Endodermal cell (in vitro differentiated cells): ENCODE measurements around the gene IQSEC3. TPM values are rescaled to one million over a fixed set of nuclear protein-coding genes. Genes with fewer than 3 reads are reported as not detected.

ENCODE experiments used
- DNase-seq: peaks from one replicate; pipeline ENCODE4 v3.0.0-alpha.2; 2017
- H3K27ac ChIP-seq: 2 replicates; pipeline ENCODE4 v1.5.1; 2013; ENCODE audit warnings: mild to moderate bottlenecking, low read depth, low read length, moderate library complexity
- H3K27me3 ChIP-seq: 2 replicates; pipeline ENCODE4 v1.6.1; 2013; ENCODE audit warnings: mild to moderate bottlenecking, low read length, moderate library complexity; ENCODE audit not compliant: insufficient read depth, control insufficient read depth, poor library complexity, severe bottlenecking
- H3K36me3 ChIP-seq: 2 replicates; pipeline ENCODE4 v1.7.0; 2013; ENCODE audit warnings: mild to moderate bottlenecking, low read length, moderate library complexity; ENCODE audit not compliant: control insufficient read depth, insufficient read depth
- H3K4me1 ChIP-seq: one replicate; pipeline ENCODE4 v1.7.0; 2013; ENCODE audit warnings: low read length; ENCODE audit not compliant: control insufficient read depth, insufficient read depth
- H3K4me3 ChIP-seq: 2 replicates; pipeline ENCODE4 v1.5.1; 2013; ENCODE audit warnings: mild to moderate bottlenecking, low read length, moderate library complexity
- H3K9ac ChIP-seq: 2 replicates; pipeline ENCODE4 v1.6.1; 2013; ENCODE audit warnings: mild to moderate bottlenecking, low read length, moderate library complexity; ENCODE audit not compliant: poor library complexity, severe bottlenecking; ENCODE audit errors: extremely low read depth
- H3K9me3 ChIP-seq: 2 replicates; pipeline ENCODE4 v1.6.1; 2013; ENCODE audit warnings: mild to moderate bottlenecking, low read length, moderate library complexity; ENCODE audit not compliant: control insufficient read depth
- H3K27ac Mint-ChIP-seq: 2 replicates; pipeline ENCODE4 v1.8.0; 2020; ENCODE audit warnings: mixed read lengths
- H3K27me3 Mint-ChIP-seq: 2 replicates; pipeline ENCODE4 v1.8.0; 2021; ENCODE audit warnings: mild to moderate bottlenecking, mixed read lengths; ENCODE audit not compliant: insufficient read depth
- H3K36me3 Mint-ChIP-seq: 2 replicates; pipeline ENCODE4 v1.8.0; 2020; ENCODE audit warnings: low read depth, mixed read lengths
- H3K4me1 Mint-ChIP-seq: 2 replicates; pipeline ENCODE4 v1.8.0; 2020; ENCODE audit warnings: mixed read lengths
- H3K4me3 Mint-ChIP-seq: 2 replicates; pipeline ENCODE4 v1.8.0; 2020; ENCODE audit warnings: mild to moderate bottlenecking, moderate library complexity, mixed read lengths
- H3K9me3 Mint-ChIP-seq: 2 replicates; pipeline ENCODE4 v1.8.0; 2020; ENCODE audit warnings: mild to moderate bottlenecking, mixed read lengths
- WGBS, 2 experiments: methylation state at CpG; one replicate each; pipeline versions ENCODE4 v1.1.5 to v1.1.7; 2013; ENCODE audit warnings: missing lambda C conversion rate in 2 of 2, mixed read lengths in 1 of 2; ENCODE audit not compliant: insufficient coverage in 1 of 2, insufficient read length in 1 of 2; 5-methylcytosine and 5-hydroxymethylcytosine counted together
- total RNA-seq, 2 donors: library from RNA; stranded (reverse); fragmentation: NEBNext Ultra II Directional in 1 of 2; extraction: Animal tissue kit (Norgen Biotek cat#: 25700) in 1 of 2; gene quantifications; 2 replicates in 1 of 2; 3 replicates in 1 of 2; pipeline ENCODE4 v1.2.1, GENCODE V29; 2021
- TF ChIP-seq, protein P1 (sequence below): fragments of 200-600 bp; sonication (generic); conservative IDR thresholded peaks from 2 replicates; pipeline ENCODE4 v1.5.0; 2021; ENCODE audit warnings: antibody characterized with exemption, mild to moderate bottlenecking

Gene IQSEC3
- total RNA-seq, 2 donors from 2014 or later = 1.5 to 2.7 TPM

DNA sequence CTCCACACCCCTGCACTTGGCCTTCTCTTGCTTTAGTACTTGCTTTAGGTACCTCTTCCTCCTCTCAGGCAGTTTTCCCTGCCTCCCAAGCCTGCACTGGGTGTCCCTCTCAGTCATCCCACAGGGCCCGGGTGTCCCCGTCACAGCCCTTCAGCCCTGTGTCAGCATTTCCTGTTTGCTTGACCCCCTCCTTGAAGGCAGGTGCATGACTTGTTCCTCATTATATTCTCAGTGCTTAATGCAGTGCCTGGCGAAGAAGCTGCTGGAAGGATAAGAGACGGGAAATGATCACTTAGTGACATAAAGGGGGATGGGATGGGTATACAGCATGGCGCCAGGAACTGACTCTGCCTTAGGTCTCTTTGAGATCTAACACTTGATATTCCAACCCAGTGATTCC is 61.5 kb downstream of the IQSEC3 start:
- TF ChIP-seq, protein P1, sequence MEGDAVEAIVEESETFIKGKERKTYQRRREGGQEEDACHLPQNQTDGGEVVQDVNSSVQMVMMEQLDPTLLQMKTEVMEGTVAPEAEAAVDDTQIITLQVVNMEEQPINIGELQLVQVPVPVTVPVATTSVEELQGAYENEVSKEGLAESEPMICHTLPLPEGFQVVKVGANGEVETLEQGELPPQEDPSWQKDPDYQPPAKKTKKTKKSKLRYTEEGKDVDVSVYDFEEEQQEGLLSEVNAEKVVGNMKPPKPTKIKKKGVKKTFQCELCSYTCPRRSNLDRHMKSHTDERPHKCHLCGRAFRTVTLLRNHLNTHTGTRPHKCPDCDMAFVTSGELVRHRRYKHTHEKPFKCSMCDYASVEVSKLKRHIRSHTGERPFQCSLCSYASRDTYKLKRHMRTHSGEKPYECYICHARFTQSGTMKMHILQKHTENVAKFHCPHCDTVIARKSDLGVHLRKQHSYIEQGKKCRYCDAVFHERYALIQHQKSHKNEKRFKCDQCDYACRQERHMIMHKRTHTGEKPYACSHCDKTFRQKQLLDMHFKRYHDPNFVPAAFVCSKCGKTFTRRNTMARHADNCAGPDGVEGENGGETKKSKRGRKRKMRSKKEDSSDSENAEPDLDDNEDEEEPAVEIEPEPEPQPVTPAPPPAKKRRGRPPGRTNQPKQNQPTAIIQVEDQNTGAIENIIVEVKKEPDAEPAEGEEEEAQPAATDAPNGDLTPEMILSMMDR = no peak
- Mint-ChIP-seq H3K4me3 (no peak overlapping the region), H3K9me3 (no peaks in the 10 kb centered on the region), H3K27me3 (peaks cover 5% of the 10 kb centered on the region), H3K27ac (no peak overlapping the region), H3K4me1 (peaks cover 2% of the 10 kb centered on the region), H3K36me3 (no peaks in the 10 kb centered on the region)
- Histone ChIP-seq H3K4me3 (no peak overlapping the region), H3K27me3 (no peaks in the 10 kb centered on the region), H3K4me1 (no peaks in the 10 kb centered on the region), H3K36me3 (no peaks in the 10 kb centered on the region), H3K9ac (no peak overlapping the region), H3K9me3 (no peaks in the 10 kb centered on the region), H3K27ac (no peak overlapping the region)
- WGBS, 2 experiments = 90 to 96% methylated on average over 4 to 5 of the region's 5 CpGs
- no peak for DNase-seq

GRCh38 chr12:129001-129400 is 62.4 kb downstream of the IQSEC3 start:
- no peaks in the 10 kb centered on the region for H3K36me3 Mint-ChIP-seq
- H3K27me3 ChIP-seq = no peaks in the 10 kb centered on the region
- no peaks in the 10 kb centered on the region for H3K36me3 ChIP-seq
- WGBS, 2 experiments = 77 to 83% methylated on average over 10 of the region's 10 CpGs
- H3K27ac ChIP-seq = no peak overlapping the region
- no peak overlapping the region for H3K9ac ChIP-seq
- no peaks in the 10 kb centered on the region for H3K9me3 ChIP-seq
- peaks cover 5% of the 10 kb centered on the region for H3K27me3 Mint-ChIP-seq
- TF ChIP-seq, protein P1 = no peak
- no peaks in the 10 kb centered on the region for H3K4me1 ChIP-seq
- H3K9me3 Mint-ChIP-seq = no peaks in the 10 kb centered on the region
- peaks cover 2% of the 10 kb centered on the region for H3K4me1 Mint-ChIP-seq
- DNase-seq = no peak
- H3K4me3 Mint-ChIP-seq = no peak overlapping the region
- no peak overlapping the region for H3K27ac Mint-ChIP-seq
- no peak overlapping the region for H3K4me3 ChIP-seq

DNA sequence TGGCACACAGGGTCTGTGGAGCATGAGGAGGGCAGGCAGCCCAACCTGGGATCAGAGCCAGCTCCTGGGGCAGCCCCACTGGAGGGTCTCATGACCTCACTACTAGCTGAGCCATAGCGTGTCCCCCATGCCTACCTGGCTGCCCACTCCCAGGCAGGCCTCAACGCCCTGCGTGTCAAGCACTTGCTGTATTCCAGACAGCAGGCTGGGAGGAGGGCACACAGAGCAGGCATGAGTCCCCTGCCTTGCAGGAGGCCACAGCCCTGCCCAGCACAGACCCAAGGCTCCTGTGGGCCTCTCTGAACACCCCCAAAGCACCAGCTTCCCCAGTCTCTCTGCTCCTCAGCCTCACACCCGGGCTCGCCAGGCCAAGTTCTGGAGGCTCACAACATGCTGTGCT is 64.0 kb downstream of the IQSEC3 start:
- Histone ChIP-seq H3K9me3 (no peaks in the 10 kb centered on the region), H3K9ac (no peak overlapping the region), H3K27me3 (no peaks in the 10 kb centered on the region), H3K36me3 (no peaks in the 10 kb centered on the region), H3K4me3 (no peak overlapping the region), H3K27ac (no peak overlapping the region), H3K4me1 (no peaks in the 10 kb centered on the region)
- H3K27ac Mint-ChIP-seq = no peak overlapping the region
- H3K9me3 Mint-ChIP-seq = no peaks in the 10 kb centered on the region
- peaks cover 5% of the 10 kb centered on the region for H3K27me3 Mint-ChIP-seq
- H3K4me1 Mint-ChIP-seq = peaks cover 2% of the 10 kb centered on the region
- no peaks in the 10 kb centered on the region for H3K36me3 Mint-ChIP-seq
- TF ChIP-seq, protein P1 = no peak
- H3K4me3 Mint-ChIP-seq = no peak overlapping the region
- no peak for DNase-seq
- 86 to 94% methylated on average over 4 to 5 of the region's 5 CpGs for WGBS, 2 experiments
